IMR-90 (cell line): ENCODE data around the gene SLC2A13. TPM values are rescaled to one million over a fixed set of nuclear protein-coding genes. Genes with fewer than 3 reads are reported as not detected.

ENCODE experiments used
- ATAC-seq: fragments of 200-7000 bp; cut with Tn5 transposase; 2 replicates; pipeline ENCODE4 v1.9.1; 2020; ENCODE audit warnings: low read depth, mild to moderate bottlenecking, moderate library complexity
- BruUV-seq: library from RNA; stranded (reverse); fragments of 400-500 nt; replicated peaks from 2 replicates; lab custom pipeline; 2021; lab: Mats Ljungman, UMichigan
- CTCF ChIA-PET: fragments of 300-600 bp; formaldehyde crosslinking; extraction: SDS; loops from one replicate; lab custom pipeline; 2021; ENCODE audit warnings: antibody characterized with exemption; lab: Yijun Ruan, JAX
- POLR2A ChIA-PET: fragments of 300-600 bp; sonication (Branson Sonifier 250); formaldehyde crosslinking; loops from one replicate; lab custom pipeline; 2022; ENCODE audit warnings: antibody characterized with exemption; ENCODE audit not compliant: unreplicated experiment; lab: Charles Lee
- DNase-seq: peaks from one replicate; pipeline ENCODE4 v3.0.0; 2013
- H2AFZ ChIP-seq: replicated peaks from 2 replicates; pipeline ENCODE3; 2013; ENCODE audit warnings: low read length, mild to moderate bottlenecking; ENCODE audit not compliant: poor library complexity
- H2AK5ac ChIP-seq: 2 replicates; pipeline ENCODE4 v1.6.1; 2013; ENCODE audit warnings: low read depth, low read length, inconsistent platforms
- H2AK9ac ChIP-seq: replicated peaks from 2 replicates; pipeline ENCODE3; 2013; ENCODE audit warnings: mild to moderate bottlenecking, low read depth, low read length, moderate library complexity; ENCODE audit not compliant: poor library complexity
- H2BK120ac ChIP-seq: 2 replicates; pipeline ENCODE4 v1.6.1; 2013; ENCODE audit warnings: low read depth, low read length, inconsistent platforms
- H2BK15ac ChIP-seq: 3 replicates; pipeline ENCODE4 v1.6.1; 2013; ENCODE audit warnings: low read depth, low read length, inconsistent platforms
- H2BK20ac ChIP-seq: 2 replicates; pipeline ENCODE4 v1.6.1; 2013; ENCODE audit warnings: low read depth, mild to moderate bottlenecking, inconsistent platforms, low read length, moderate library complexity
- H2BK5ac ChIP-seq: 2 replicates; pipeline ENCODE4 v1.6.1; 2013; ENCODE audit warnings: mild to moderate bottlenecking, low read depth, low read length, inconsistent platforms; ENCODE audit not compliant: poor library complexity, severe bottlenecking
- H3K14ac ChIP-seq: replicated peaks from 2 replicates; pipeline ENCODE4 v1.6.1; 2013; ENCODE audit warnings: low read depth, low read length, inconsistent platforms
- H3K18ac ChIP-seq: 2 replicates; pipeline ENCODE4 v1.6.1; 2013; ENCODE audit warnings: low read depth, low read length, control low read depth
- H3K23ac ChIP-seq: 2 replicates; pipeline ENCODE4 v1.6.1; 2013; ENCODE audit warnings: low read depth, low read length, inconsistent platforms
- H3K27ac ChIP-seq: 2 replicates; pipeline ENCODE4 v1.5.1; 2013; ENCODE audit warnings: mild to moderate bottlenecking, control low read depth, low read length; ENCODE audit not compliant: insufficient read depth
- H3K27me3 ChIP-seq: 2 replicates; pipeline ENCODE4 v1.6.1; 2013; ENCODE audit warnings: low read length; ENCODE audit not compliant: control insufficient read depth, insufficient read depth
- H3K36me3 ChIP-seq: 2 replicates; pipeline ENCODE4 v1.6.1; 2013; ENCODE audit warnings: low read length, mixed read lengths; ENCODE audit not compliant: control insufficient read depth, insufficient read depth
- H3K4ac ChIP-seq: 2 replicates; pipeline ENCODE4 v1.6.1; 2013; ENCODE audit warnings: low read depth, low read length, inconsistent platforms
- H3K4me1 ChIP-seq: 2 replicates; pipeline ENCODE4 v1.6.1; 2013; ENCODE audit warnings: low read length, mixed read lengths; ENCODE audit not compliant: control insufficient read depth, insufficient read depth
- H3K4me2 ChIP-seq: 2 replicates; pipeline ENCODE4 v1.6.1; 2013; ENCODE audit warnings: low read depth, mild to moderate bottlenecking, control low read depth, low read length, moderate library complexity
- H3K4me3 ChIP-seq: 2 replicates; pipeline ENCODE4 v1.5.1; 2013; ENCODE audit warnings: low read depth, mild to moderate bottlenecking, control low read depth, low read length, moderate library complexity; ENCODE audit not compliant: insufficient read depth
- H3K56ac ChIP-seq: 2 replicates; pipeline ENCODE4 v1.6.1; 2013; ENCODE audit warnings: low read length, inconsistent platforms; ENCODE audit not compliant: insufficient read depth; ENCODE audit errors: extremely low read depth
- H3K79me1 ChIP-seq, 2 experiments: 2 replicates each; pipeline ENCODE4 v1.6.1; 2013; ENCODE audit warnings: low read length in 2 of 2, inconsistent platforms in 1 of 2, low read depth in 1 of 2
- H3K9ac ChIP-seq: 2 replicates; pipeline ENCODE4 v1.6.1; 2013; ENCODE audit warnings: low read depth, low read length, control low read depth
- H3K9me1 ChIP-seq: 2 replicates; pipeline ENCODE4 v1.6.1; 2013; ENCODE audit warnings: low read length, inconsistent platforms; ENCODE audit not compliant: insufficient read depth
- H3K9me3 ChIP-seq: 2 replicates; pipeline ENCODE4 v1.6.1; 2013; ENCODE audit warnings: low read length; ENCODE audit not compliant: control insufficient read depth, insufficient read depth
- H4K20me1 ChIP-seq: 2 replicates; pipeline ENCODE4 v1.6.1; 2013; ENCODE audit warnings: low read length, inconsistent platforms; ENCODE audit not compliant: insufficient read depth
- H4K5ac ChIP-seq: 2 replicates; pipeline ENCODE4 v1.6.1; 2013; ENCODE audit warnings: mild to moderate bottlenecking, low read depth, low read length, control low read depth
- H4K8ac ChIP-seq, 2 experiments: 2 replicates each; pipeline ENCODE4 v1.6.1; 2013; ENCODE audit warnings: low read depth in 2 of 2, low read length in 2 of 2, control low read depth in 1 of 2, inconsistent platforms in 1 of 2
- H4K91ac ChIP-seq: 2 replicates; pipeline ENCODE4 v1.6.1; 2013; ENCODE audit warnings: low read depth, low read length, inconsistent platforms; ENCODE audit not compliant: insufficient read depth
- CEBPB ChIP-seq: IDR thresholded peaks from 2 replicates; pipeline ENCODE4 v1.6.1; 2012; ENCODE audit warnings: low read depth, low read length, improper control_type of control experiment
- FOS ChIP-seq: fragments of 150-350 bp; IDR thresholded peaks from 2 replicates; pipeline ENCODE4 v1.6.1; 2016; ENCODE audit warnings: low read depth, low read length
- MAFK ChIP-seq: IDR thresholded peaks from 2 replicates; pipeline ENCODE4 v1.6.1; 2012; ENCODE audit warnings: low read depth, low read length, improper control_type of control experiment
- MXI1 ChIP-seq: IDR thresholded peaks from 2 replicates; pipeline ENCODE4 v1.6.1; 2012; ENCODE audit warnings: low read depth, mild to moderate bottlenecking, low read length, moderate library complexity, borderline replicate concordance
- POLR2A ChIP-seq: IDR thresholded peaks from 2 replicates; pipeline ENCODE4 v1.6.1; 2012; ENCODE audit warnings: mild to moderate bottlenecking, low read depth, low read length
- dilution Hi-C: fragments of 300-500 bp; cut with HindIII; formaldehyde crosslinking; loops from one replicate; pipeline ENCODE4 v1.14.3; 2018; ENCODE audit warnings: low sequenced_read_pairs; ENCODE audit not compliant: unreplicated experiment
- in situ Hi-C: fragments of 300-500 bp; cut with MboI; formaldehyde crosslinking; loops from 3 replicates; pipeline ENCODE4 v1.14.3; 2019; ENCODE audit warnings: low sequenced_read_pairs, inconsistent platforms, mixed read lengths
- intact Hi-C: fragments of 100-400 bp; cut with micrococcal nuclease; formaldehyde crosslinking; loops from 2 replicates; pipeline ENCODE4 v1.10.0; 2022
- polyA plus RNA-seq, 3 experiments: library from polyadenylated mRNA; depleted of rRNA; stranded (reverse); fragments of >200 nt; gene quantifications; 2 replicates each; pipeline ENCODE4 v1.2.3, GENCODE V29; 2012; ENCODE audit warnings: low replicate concordance in 1 of 3
- total RNA-seq: library from RNA; depleted of rRNA; stranded (reverse); fragments of >200 nt; gene quantifications from 2 replicates; pipeline ENCODE4 v1.2.3, GENCODE V29; 2012
- TF ChIP-seq, protein P1 (sequence below): fragments of 150-350 bp; IDR thresholded peaks from 2 replicates; pipeline ENCODE4 v1.6.1; 2017; ENCODE audit warnings: mild to moderate bottlenecking, antibody characterized with exemption, low read length, low read depth

SLC2A13 gene
- total and polyA plus RNA-seq, 2 of the 4 experiments (the other 2 are of a cell fraction): 1.5 to 3.9 TPM

DNA sequence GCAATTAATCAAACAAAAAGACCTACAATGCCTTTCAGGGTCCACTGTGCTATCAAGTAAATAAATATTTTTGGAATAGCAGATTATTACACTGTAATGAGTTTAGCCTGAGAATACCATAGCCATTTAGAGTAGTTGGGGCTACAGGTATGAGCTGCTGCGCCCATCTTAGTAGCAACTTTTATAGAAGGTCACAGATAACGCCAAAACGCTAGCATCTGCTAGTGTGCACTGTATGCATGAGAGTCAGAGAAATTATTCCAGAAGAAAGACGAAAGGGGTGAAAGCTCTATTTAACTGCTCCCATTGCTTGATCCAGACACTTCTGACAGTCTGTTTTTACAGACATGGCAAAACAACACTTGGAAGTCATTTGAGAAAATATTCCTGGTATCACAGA is 48.5 kb upstream of the SLC2A13 start (continued):
- no peak for TF ChIP-seq MXI1
- TF ChIP-seq MAFK: no peak
- no peak for TF ChIP-seq POLR2A

DNA sequence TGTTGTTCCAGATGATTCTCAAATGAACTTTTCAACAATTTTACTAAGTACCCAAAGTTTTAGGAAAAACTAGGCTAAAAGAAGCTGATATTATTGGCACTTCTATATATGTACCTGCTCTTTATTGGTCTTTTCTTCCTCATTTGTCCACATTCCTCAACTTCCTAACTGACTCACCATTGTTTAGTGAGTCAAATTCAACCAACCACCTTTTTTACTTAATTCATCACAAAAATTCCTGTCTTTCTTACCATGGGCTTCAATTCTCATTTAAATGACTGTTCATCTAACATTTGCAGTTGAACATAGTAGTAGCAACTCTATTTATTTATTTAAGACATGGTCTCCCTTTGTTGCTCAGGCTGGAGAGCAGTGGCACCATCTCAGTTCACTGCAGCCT is 47.6 kb upstream of the SLC2A13 start:
- Histone ChIP-seq H3K9me1 (no peaks in the 10 kb centered on the region), H3K23ac (no peak overlapping the region), H3K27ac (no peak overlapping the region), H3K4me1 (no peaks in the 10 kb centered on the region), H3K56ac (no peak overlapping the region), H3K9me3 (no peaks in the 10 kb centered on the region), H4K8ac (no peak overlapping the region), H2BK120ac (no peak overlapping the region), H3K36me3 (no peaks in the 10 kb centered on the region), H3K9ac (no peak overlapping the region), H2AFZ (no peak overlapping the region), H3K14ac (no peak overlapping the region), H3K4ac (no peak overlapping the region), H3K18ac (no peak overlapping the region), H3K4me2 (no peak overlapping the region), H3K79me1 (no peaks in the 10 kb centered on the region), H2BK5ac (no peak overlapping the region), H3K4me3 (no peak overlapping the region), H2BK15ac (no peak overlapping the region), H2AK9ac (no peak overlapping the region), H2BK20ac (no peak overlapping the region), H3K27me3 (no peaks in the 10 kb centered on the region), H4K5ac (no peak overlapping the region), H4K91ac (no peak overlapping the region), H4K20me1 (no peaks in the 10 kb centered on the region), H2AK5ac (no peak overlapping the region)
- POLR2A ChIA-PET: no interaction called here
- ATAC-seq: no peak
- dilution Hi-C loops (no loop called here), in situ Hi-C loops (loop anchor here (5.0 kb wide), 1 partner anchor 159 kb away; no protein-coding TSS in a partner anchor), intact Hi-C loops (loop anchor here (5.0 kb wide), 1 partner anchor 386 kb away; no protein-coding TSS in a partner anchor)
- CTCF ChIA-PET: no interaction called here
- DNase-seq: no peak
- TF ChIP-seq FOS (no peak), CEBPB (no peak), MAFK (no peak)
- TF ChIP-seq, protein P1, sequence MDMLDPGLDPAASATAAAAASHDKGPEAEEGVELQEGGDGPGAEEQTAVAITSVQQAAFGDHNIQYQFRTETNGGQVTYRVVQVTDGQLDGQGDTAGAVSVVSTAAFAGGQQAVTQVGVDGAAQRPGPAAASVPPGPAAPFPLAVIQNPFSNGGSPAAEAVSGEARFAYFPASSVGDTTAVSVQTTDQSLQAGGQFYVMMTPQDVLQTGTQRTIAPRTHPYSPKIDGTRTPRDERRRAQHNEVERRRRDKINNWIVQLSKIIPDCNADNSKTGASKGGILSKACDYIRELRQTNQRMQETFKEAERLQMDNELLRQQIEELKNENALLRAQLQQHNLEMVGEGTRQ: no peak
- BruUV-seq: no TSS peak
